Right renal pelvis (tissue), 4 donors: Measurements from ENCODE around the gene LCE1B. TPM values are rescaled to one million over a fixed set of nuclear protein-coding genes. Genes with fewer than 3 reads are reported as not detected.

Experiments used
- DNase-seq, 4 donors: peaks; one replicate each; pipeline ENCODE4 v3.0.0-alpha.2; 2013; ENCODE audit warnings: low read depth in 4 of 4, low spot score in 3 of 4, missing footprints in 1 of 4
- polyA plus RNA-seq, 4 donors: library from polyadenylated mRNA; unstranded; fragments of 120-200 nt; gene quantifications; one replicate each; pipeline ENCODE4 v1.2.1, GENCODE V29; 2013; ENCODE audit not compliant: insufficient read length in 4 of 4

Gene LCE1B
- not detected for polyA plus RNA-seq

GRCh38 chr1:152811671-152812070 is at the start of gene LCE1B:
TSS of gene LCE1B (plus strand) at chr1:152811971. CDS start at chr1:152812447, 476 bp downstream.
- no peak for DNase-seq

DNA sequence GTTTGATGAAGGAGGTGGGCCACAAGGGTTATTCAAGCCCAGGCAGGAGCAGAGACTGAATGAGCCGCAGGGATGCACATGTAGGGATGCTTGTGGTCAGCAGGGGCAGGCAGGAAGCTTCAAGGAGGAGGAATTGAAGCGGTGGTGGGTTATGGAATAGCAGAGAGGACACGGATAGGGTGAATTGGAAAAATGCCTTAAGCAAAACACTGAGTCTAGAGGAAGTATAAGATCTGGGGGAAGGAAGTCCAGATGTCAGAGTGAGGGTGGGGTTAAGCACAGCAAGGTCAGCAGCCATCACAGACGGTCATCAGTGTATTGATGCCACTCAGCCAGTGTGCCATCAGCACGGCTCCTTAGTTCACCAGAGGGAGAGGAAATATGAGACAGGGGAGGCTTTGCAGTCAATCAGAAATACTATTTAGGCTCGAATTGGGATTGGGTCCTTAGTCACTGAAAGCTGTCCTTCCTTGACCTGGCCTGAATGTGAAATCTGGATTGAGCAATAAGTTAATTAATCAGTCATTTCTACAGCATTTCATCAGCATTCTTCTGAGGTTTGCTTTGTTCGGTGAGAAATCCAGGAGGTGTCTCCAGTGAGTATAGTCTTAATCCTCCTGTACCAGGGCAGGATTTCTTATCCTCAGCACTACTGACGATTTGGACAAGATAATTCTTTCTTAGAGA is 42.8 kb upstream of the LCE1B start:
- DNase-seq = no peak

DNA sequence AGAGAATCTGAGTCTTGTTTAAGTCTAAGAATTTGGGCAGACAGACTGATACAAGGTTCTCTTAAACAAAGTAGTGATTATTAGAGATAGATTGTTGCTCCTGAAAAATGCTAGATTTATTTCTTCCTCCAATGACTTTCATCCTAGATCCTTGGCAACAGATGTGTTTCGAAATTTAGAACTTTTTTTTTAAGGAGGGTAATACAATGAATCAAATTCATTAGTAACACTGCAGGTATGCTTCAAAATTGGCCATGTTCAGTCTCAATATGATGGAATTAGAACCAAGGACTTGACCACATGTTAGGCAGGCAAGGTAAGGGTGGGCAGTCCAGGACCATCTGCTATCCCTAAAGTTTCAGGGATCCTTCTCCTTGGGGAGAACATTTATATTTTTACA is 41.4 kb upstream of the LCE1B start:
- DNase-seq = no peak

DNA sequence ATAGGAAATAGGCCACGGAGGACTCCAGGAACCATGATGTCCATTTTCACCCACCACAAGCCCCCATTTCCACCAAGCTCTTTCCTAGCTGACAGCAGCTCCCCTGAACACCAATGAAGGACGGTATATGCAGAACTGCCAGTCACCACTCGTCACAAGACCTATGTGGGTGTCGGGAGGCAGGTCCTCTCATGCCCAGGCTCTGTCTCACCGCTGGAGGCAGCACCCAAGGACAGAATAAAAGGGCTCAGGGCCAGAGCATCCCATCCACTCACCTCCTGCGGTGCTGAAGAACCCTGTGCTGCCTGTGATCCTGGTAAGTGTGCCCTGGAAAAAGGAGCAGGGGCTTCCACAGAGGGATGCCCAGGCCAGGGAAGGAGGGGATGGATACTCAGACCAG is 36.9 kb upstream of the LCE1B start, which contains the start of gene LCE1F:
Gene LCE1F (plus strand): TSS at position 266 of the 400 bp plus-strand sequence. CDS start 1,232 bp downstream, outside the sequence.
- DNase-seq = no peak

DNA sequence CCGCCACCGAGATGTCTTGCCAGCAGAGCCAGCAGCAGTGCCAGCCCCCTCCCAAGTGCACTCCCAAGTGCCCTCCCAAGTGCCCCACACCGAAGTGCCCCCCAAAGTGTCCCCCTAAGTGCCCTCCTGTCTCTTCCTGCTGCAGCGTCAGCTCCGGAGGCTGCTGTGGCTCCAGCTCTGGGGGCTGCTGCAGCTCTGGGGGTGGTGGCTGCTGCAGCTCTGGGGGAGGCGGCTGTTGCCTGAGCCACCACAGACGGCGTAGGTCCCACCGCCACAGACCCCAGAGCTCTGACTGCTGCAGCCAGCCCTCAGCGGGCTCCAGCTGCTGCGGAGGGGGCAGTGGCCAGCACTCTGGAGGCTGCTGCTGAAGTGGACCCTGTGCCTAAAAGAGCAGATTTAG is 35.4 kb upstream of the LCE1B start:
- no peak for DNase-seq

GRCh38 chr1:152777510-152778137 is 34.1 kb upstream of the LCE1B start:
- DNase-seq = no peak

DNA sequence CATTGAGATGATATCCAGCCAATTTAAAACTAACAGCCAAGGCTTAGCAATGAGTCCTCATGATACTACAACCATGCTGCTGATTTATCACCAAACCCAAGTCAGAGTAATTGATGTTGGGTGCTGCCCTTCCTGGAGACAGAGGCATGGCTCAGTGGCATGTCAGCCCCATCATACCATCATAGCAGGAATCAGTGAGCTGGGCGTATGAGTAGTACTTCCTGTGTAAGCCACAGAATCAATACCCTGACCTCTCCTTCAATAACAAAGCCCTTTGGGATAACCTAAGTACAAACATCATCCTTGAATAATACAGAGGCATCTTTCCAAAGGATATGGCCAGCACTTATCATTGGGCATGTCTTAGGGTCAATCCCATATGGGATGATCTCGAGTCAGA is 28.7 kb upstream of the LCE1B start:
- DNase-seq = no peak

DNA sequence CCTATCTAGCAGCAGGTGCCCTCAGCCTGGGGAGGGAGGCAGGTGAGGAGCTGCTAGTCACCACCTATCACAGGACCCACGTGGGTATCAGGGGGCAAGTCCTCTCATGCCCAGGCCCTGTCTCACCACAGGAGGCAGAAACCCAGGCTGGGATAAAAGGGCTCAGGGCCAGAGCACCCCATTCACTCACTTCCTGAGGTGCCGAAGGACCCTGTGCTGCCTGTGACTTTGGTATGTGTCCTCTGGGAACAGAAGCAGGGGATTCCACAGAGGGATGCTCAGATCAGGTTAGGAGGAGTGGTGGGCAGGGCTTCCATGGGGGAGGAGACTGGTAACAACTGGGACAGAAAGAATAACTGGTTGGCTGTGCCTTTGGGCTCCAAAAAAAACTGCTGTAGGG is 25.7 kb upstream of the LCE1B start, which contains the start of gene LCE1E:
Gene LCE1E (plus strand): TSS at position 181 of the 400 bp plus-strand sequence. CDS start 1,043 bp downstream, outside the sequence.
- DNase-seq = no peak

GRCh38 chr1:152795686-152796085 is 16.1 kb upstream of the LCE1B start:
- no peak for DNase-seq

DNA sequence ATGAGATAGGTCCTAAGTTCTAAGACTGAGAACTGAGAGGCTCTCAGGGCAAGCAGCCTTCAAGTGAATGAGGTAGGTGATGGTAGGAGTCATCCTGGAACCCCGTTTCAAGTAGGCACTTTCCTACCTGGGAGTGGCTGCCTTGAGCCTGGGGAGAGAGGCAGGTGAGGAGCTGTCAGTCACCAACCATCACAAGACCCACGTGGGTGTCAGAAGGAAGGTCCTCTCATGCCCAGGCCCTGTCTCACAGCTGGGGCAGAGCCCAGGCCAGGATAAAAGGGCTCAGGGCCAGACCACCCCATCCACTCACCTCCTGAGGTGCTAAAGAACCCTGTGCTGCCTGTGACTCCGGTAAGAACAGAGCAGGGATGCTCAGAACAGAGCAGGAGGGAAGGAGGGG is 15.3 kb upstream of the LCE1B start, which contains the start of gene LCE1D:
Gene LCE1D (plus strand): TSS at position 301 of the 400 bp plus-strand sequence. CDS start 1,074 bp downstream, outside the sequence.
- no peak for DNase-seq

- DNase-seq = no peak
These were observed 10.4 kb upstream of the LCE1B start for GRCh38 chr1:152801333-152801732.

DNA sequence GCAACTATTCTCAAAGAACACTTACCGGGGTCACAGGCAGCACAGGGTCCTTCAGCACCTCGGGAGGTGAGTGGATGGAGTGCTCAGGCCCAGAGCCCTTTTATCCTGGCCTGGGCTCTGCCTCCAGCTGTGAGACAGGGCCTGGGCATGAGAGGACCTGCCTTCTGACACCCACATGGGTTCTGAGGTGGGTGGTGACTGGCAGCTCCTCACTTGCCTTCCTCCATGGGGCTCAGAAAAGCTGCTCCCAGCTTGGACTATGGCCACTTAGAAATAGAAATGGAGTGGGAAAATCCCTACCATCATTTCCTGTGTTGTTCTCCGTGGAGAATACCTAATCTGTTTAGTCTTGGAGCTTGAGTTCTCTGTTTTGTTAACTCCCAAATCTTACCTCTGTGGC is 5.2 kb upstream of the LCE1B start, which contains the start of gene LCE1C:
Gene LCE1C (minus strand): TSS at position 76 of the 400 bp plus-strand sequence. CDS start 1,173 bp downstream, outside the sequence.
- no peak for DNase-seq

DNA sequence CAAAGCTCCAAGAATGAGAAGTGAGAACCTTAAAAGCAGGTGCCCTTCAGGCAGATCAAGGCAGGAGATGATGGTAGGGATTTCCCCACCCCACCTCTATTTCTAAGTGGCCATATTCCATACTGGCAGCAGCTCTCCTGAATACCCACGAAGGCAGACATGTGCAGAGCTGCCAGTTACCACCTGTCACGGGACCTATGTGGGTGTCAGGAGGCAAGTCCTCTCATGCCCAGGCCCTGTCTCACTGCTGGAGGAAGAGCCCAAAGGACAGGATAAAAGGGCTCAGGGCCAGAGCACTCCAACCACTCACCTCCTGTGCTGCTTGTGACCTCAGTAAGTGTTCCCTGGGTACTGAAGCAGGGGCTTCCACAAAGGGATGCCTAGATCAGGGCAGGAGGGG is 721 bp upstream of the LCE1B start:
- DNase-seq = no peak

DNA sequence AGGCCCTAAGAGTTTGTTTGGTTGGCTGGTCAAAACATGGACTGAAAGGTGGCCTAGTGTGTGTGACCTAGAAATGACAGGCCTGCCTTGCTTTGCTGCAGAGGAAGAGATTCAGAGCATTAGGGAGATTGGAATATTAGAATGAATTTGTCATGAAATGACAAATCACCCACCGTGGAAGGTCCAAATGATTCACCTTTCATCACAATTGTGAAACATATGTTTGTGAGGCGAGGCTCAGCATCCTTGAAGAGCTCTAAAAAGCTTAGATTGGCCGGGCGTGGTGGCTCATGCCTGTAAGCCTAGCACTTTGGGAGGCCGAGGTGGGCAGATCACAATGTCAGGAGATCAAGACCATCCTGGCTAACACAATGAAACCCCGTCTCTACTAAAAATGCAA is 5.5 kb downstream of the LCE1B start:
- DNase-seq = no peak

DNA sequence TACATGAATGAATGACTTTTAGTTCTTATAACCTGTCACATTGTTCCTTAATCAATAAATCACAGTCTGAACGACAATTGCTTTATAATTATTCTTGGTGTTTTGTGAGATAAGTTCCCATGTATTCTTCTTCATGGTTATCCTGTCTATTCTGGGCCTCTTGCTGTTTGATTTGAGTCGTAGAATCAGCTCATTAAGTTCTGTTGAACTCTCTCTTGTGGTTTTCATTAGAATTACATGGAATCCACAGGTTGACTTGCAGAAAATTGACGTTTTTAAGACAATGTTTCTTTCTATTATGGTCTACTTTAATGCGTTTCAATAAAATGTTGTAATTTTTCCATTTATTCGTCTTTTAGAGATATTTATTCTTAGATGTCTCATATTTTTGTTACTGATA is 11.5 kb downstream of the LCE1B start:
- DNase-seq = no peak

DNA sequence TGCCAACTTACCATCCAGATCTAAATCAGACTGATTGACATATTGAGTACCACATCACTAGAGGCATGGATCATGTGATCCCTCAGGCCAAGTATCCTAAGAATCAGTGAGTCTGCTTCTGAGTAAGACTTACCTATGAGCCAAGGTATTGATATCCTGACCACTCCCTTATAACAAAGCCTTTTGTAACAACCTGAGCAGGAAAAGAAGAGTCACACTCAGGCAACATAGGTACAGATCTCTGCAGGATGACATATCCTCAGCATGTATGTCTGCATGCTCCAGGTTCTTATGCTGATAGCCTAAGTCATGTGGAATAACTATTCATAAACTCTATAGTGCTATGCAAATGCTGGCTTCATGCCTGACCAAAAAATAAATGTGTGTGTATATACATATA is 13.2 kb downstream of the LCE1B start:
- no peak for DNase-seq

GRCh38 chr1:152827173-152827572 is 15.4 kb downstream of the LCE1B start, which contains the start of gene LCE1A:
TSS of gene LCE1A (plus strand) at chr1:152827473. CDS start at chr1:152827473, 0 bp downstream.
- no peak for DNase-seq

GRCh38 chr1:152836870-152837269 is 25.1 kb downstream of the LCE1B start:
- no peak for DNase-seq

GRCh38 chr1:152842556-152842955 is 30.8 kb downstream of the LCE1B start, which contains the start of gene LCE6A:
TSS of gene LCE6A (plus strand) at chr1:152842856. CDS start at chr1:152843521, 665 bp downstream.
- DNase-seq = no peak

DNA sequence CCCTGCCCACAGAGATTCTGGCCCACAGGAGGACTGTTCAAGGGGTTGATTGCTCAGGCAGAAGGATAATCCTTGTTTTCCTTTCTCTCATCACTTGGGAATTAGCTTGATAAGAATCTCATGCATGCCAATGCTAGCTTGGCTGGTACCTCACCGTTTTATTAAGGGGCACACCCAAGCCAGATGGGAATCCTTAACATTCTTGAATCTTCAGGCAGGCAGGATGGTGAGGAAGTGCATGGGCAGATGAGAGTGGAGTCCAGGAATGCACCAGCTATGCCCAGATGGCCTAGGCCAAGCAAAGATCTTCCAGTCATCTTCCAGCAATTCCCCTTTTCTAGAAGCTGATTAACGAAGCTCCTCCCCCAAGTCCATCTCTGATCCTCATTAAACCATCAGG is 43.9 kb downstream of the LCE1B start:
- no peak for DNase-seq

DNA sequence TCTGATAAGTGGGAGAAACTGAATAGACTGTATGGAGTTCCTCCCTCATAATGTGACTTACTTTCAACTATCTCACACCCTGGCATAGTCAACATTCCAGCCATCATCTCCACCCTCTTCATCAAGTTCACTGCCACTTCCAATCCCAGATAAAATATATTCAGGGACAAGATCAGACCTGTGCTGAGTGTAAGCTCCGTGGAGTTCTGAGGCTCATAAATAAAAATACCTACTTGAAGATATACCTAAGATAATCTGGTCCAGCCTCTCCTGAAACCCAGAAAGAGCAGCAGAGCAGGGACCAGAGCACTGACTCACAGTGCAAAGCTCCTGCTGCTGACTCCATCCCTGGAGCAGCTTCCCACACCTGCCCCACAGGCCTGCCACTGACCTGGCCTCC is 46.3 kb downstream of the LCE1B start:
- DNase-seq = no peak

GRCh38 chr1:152859696-152860095 is 47.9 kb downstream of the LCE1B start, which contains the start of gene LCE7A:
TSS of gene LCE7A (plus strand) at chr1:152859996. CDS start at chr1:152860698, 702 bp downstream.
- DNase-seq = no peak
